Smooth muscle cell of bladder (primary cell): ENCODE data around the gene LRRC45. TPM values are rescaled to one million over a fixed set of nuclear protein-coding genes. Genes with fewer than 3 reads are reported as not detected.

Experiments
- total RNA-seq: library from RNA; depleted of rRNA; stranded (reverse); fragments of >200 nt; gene quantifications from 2 replicates; pipeline ENCODE4 v1.2.3, GENCODE V29; 2014

The LRRC45 gene
- total RNA-seq = 9.2 and 11.1 TPM in 2 replicates

GRCh38 chr17:82022981-82023446 is at the start of gene LRRC45:
Gene LRRC45 (plus strand): TSS chr17:82023305. CDS start chr17:82023644, 339 bp downstream.

DNA sequence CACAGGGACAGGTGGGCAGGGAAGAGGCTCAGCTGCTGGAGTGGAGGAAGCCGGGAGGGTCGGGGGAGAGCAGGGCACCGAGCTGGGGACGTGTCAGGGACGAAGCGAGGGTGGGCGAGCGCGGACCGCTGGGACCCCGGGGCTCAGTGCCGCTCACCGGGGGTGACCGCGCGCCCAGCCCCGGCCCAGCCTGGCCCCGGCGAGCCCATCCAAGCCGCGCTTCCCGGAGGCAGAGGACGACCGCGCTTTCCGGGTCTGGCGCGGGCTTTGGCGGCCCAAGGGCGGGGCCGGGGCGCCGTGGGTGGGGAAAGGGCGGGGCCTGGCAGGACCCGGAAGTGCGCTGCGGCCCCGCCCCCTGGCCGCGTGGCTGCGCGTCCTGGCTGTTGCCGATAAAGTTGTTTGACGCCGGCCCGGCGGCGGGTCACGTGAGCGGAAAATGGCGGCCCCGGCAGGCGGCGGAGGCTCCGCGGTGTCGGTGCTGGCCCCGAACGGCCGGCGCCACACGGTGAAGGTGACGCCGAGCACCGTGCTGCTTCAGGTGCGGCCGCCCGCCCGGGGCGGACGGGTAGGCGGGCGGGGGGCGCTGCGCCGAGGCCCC is 45.8 kb upstream of the LRRC45 start, which contains the start of gene ASPSCR1:
ASPSCR1 (plus strand) TSS at position 419 of the 598 bp plus-strand sequence; CDS start at position 437, 18 bp downstream.

DNA sequence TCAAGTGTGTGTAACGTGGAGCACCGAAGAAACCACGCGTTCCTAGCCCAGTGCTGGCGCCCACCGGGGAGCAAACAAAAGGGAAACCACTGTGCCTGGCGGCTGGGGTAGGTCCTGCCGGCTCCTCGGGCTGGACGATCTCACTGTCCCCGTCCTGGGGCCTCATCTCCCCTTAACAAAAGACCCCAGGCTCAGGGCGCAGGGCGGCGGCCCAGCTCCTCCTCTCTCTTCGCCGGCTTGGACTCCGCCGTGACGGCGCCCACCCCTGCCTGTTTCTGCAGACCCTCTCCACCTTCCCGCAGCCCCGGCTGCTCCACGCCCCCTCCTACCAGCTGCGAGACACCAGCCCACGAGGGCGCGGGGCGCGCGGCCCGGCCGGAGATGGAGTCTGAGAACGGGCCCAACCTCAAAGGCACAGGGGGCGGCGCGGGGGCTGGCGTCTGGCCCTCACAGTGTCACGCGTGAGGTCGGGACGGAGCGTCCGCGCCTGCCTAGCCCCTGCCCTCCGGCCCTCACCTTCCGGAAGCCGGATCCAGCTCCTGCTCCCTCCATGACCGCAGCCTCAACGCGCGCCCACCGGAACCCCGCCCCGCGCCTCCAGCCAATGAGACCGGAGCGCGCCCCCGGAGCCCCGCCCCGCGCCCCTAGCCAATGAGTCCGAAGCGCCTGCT is 660 bp upstream of the LRRC45 start, which contains the start of gene CENPX:
CENPX (minus strand) TSS at position 569 of the 671 bp plus-strand sequence; CDS start at position 552, 17 bp downstream.

GRCh38 chr17:82031303-82031884 is 8.3 kb downstream of the LRRC45 start, which contains the start of gene RAC3:
Gene RAC3 (plus strand): TSS chr17:82031678. CDS start chr17:82031762, 84 bp downstream.

DNA sequence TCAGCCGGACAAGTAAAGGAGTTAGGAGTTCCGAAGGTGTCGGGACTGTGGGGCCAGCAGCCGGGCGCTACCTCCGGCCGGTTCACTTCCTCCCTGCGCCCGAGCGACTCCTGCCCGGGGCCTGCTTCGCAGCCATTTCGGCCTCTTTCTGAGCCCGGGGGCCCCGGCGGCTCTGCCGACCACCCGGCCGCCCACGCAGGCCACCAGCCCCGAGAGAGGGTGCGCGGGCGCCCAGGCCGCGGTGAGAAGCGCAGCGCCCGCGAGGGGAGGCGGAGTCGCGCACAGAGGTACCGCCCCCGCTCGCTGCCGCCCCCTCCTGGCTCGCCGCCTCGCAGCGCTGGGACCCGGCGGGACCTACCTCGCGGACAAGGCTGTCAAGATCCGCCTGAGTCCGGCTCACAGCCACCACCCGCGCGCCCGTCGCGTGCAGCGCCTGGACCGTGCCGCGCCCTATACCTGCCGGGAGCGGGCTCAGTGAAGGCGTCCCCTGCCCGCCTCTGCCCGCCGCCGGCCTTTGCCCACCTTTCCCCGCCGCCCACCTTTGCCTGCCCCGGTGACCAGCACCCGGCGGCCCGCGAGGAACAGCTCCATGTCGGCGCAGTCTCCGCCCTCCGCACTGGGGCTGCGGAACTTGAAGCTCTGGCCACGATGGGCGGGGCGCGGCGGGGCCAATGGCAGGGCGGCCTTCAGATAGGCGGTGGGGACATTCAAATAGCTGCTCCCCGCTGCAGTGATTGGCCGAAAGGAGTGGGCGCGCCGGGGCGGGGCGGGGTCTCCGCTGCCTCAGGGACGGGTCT is 14.2 kb downstream of the LRRC45 start, which contains the start of gene DCXR:
DCXR (minus strand) TSS at position 606 of the 797 bp plus-strand sequence; CDS start at position 591, 15 bp downstream.

GRCh38 chr17:82051776-82052637 is 28.9 kb downstream of the LRRC45 start, which contains the start of the genes GPS1 and RFNG:
Gene GPS1 (plus strand): TSS chr17:82051898. CDS start chr17:82051932, 34 bp downstream.
Gene RFNG (minus strand): TSS chr17:82051811. CDS start chr17:82051766, 45 bp downstream.

DNA sequence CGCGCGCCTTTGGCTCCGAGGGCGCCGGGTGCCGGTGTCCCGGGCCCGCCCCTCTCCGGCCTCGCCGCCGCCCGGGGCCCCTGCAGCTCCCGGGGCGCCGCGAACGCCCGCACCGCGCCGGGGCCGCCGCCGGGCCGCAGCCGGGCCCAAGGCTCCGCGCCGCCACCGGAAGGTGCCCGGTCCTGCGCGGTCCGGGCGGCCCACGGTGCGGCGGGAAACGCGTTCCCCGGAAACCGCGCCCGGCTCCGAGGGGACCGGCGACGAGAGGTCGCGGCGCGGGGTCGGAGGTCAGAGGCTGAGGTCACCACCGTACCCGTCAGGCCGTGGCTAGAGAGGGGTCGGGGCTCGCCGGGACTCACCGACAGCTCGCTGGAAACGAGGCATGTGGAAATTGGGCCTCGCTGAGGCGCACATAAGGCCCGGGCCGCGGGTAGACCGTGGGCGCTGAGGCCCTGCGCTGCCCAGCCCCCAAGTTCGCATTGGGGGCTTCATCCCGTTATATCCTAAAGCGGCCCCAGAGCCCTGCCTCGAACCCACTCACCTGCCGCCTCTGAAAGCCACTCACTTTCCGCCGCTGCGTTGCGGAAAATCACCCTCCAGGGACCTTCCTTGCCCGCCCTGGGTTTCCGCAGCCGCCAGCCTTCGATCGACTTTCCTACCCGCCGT is 42.7 kb downstream of the LRRC45 start, which contains the start of gene DUS1L:
DUS1L (minus strand) TSS at position 167 of the 666 bp plus-strand sequence. CDS start 745 bp downstream, outside the sequence.

Other genes with a start within 250 kb of the LRRC45 start
- gene GCGR, start 219.2 kb upstream of the LRRC45 start, total RNA-seq = 0.09 TPM in 1 of 2 replicates, not detected in the other
- gene MCRIP1, start 190.0 kb upstream of the LRRC45 start, total RNA-seq = 78.6 and 95.7 TPM in 2 replicates
- gene PPP1R27, start 188.3 kb upstream of the LRRC45 start, total RNA-seq = not detected in 2 replicates
- gene P4HB, start 162.8 kb upstream of the LRRC45 start, total RNA-seq = 1,172 and 1,485 TPM in 2 replicates
- 48.4 and 63.1 TPM in 2 replicates for gene ARHGDIA, start 152.0 kb upstream of the LRRC45 start, total RNA-seq
- 109 and 112 TPM in 2 replicates for gene ALYREF, start 131.7 kb upstream of the LRRC45 start, total RNA-seq
- 198 and 226 TPM in 2 replicates for gene ANAPC11, start 131.6 kb upstream of the LRRC45 start, total RNA-seq
- 0.28 and 0.46 TPM in 2 replicates for gene NPB, start 121.1 kb upstream of the LRRC45 start, total RNA-seq
- gene PCYT2, start 111.9 kb upstream of the LRRC45 start, total RNA-seq = 61.2 and 81.8 TPM in 2 replicates
- gene SIRT7, start 105.1 kb upstream of the LRRC45 start, total RNA-seq = 16.9 and 21.2 TPM in 2 replicates
- gene MAFG, start 95.6 kb upstream of the LRRC45 start, total RNA-seq = 13.7 and 17.0 TPM in 2 replicates
- gene PYCR1, start 86.0 kb upstream of the LRRC45 start, total RNA-seq = 105 and 117 TPM in 2 replicates
- not detected in 2 replicates for gene MYADML2, start 76.1 kb upstream of the LRRC45 start, total RNA-seq
- under 0.01 and 0.09 TPM in 2 replicates for gene NOTUM, start 62.1 kb upstream of the LRRC45 start, total RNA-seq
- 25.0 and 26.6 TPM in 2 replicates for gene ASPSCR1, start 45.7 kb upstream of the LRRC45 start, total RNA-seq
- gene CENPX, start 427 bp upstream of the LRRC45 start, total RNA-seq = 14.4 and 20.1 TPM in 2 replicates
- gene RAC3, start 8.4 kb downstream of the LRRC45 start, total RNA-seq = 5.7 and 10.6 TPM in 2 replicates
- 44.4 and 57.6 TPM in 2 replicates for gene DCXR, start 14.4 kb downstream of the LRRC45 start, total RNA-seq
- gene RFNG, start 28.5 kb downstream of the LRRC45 start, total RNA-seq = 27.9 and 44.6 TPM in 2 replicates
- gene GPS1, start 28.6 kb downstream of the LRRC45 start, total RNA-seq = 85.9 and 88.7 TPM in 2 replicates
- gene DUS1L, start 42.5 kb downstream of the LRRC45 start, total RNA-seq = 48.6 and 57.0 TPM in 2 replicates
- gene FASN, start 74.9 kb downstream of the LRRC45 start, total RNA-seq = 67.0 and 94.7 TPM in 2 replicates
- gene CCDC57, start 189.5 kb downstream of the LRRC45 start, total RNA-seq = 11.1 and 16.0 TPM in 2 replicates
- 165 and 326 TPM in 2 replicates for gene SLC16A3, start 205.7 kb downstream of the LRRC45 start, total RNA-seq